ENCODE results near the gene DNASE1. TPM values are rescaled to one million over a fixed set of nuclear protein-coding genes. Genes with fewer than 3 reads are reported as not detected.

DNASE1 gene
- total and polyA plus RNA-seq, 12 donors: 3.1 to 35.1 (median 10.9) TPM

- no peak overlapping the region for H3K4me3 ChIP-seq
- H3K9me3 ChIP-seq (replicated peaks in 1 of 3): no peaks in the 10 kb centered on the region
- TF ChIP-seq POLR2A (IDR thresholded peaks at IDR 0.05): no peak
- TF ChIP-seq CTCF (IDR thresholded peaks at IDR 0.05): no peak
- no peak for DNase-seq
- peaks cover 0 to 51% of the 10 kb centered on the region in 2 donors for H3K36me3 ChIP-seq (replicated peaks in 1 of 2)
- 87 to 98% (median 92%) methylated on average over 8 to 13 of the region's 13 CpGs for WGBS, 4 donors
- intact Hi-C loops (cut with DNase I): no loop called here
- H3K27ac ChIP-seq: no peak overlapping the region
- no peaks in the 10 kb centered on the region for H3K27me3 ChIP-seq
- no peaks in the 10 kb centered on the region for H3K4me1 ChIP-seq (replicated peaks in 1 of 2)
These were observed 19.3 kb downstream of the DNASE1 start for GRCh38 chr16:3673676-3674377.

- no peak for TF ChIP-seq CTCF (IDR thresholded peaks at IDR 0.05)
- no peak for TF ChIP-seq POLR2A (IDR thresholded peaks at IDR 0.05)
- no peak for DNase-seq
- Histone ChIP-seq H3K27ac (no peak overlapping the region), H3K27me3 (no peaks in the 10 kb centered on the region), H3K36me3 (replicated peaks in 1 of 2) (peaks cover 0 to 59% of the 10 kb centered on the region in 2 donors), H3K4me1 (replicated peaks in 1 of 2) (no peaks in the 10 kb centered on the region), H3K9me3 (replicated peaks in 1 of 3) (no peaks in the 10 kb centered on the region), H3K4me3 (no peak overlapping the region)
- intact Hi-C loops (cut with DNase I): no loop called here
- WGBS, 4 donors: 91 to 95% (median 93%) methylated on average over 25 to 34 of the region's 34 CpGs
These were observed 20.2 kb downstream of the DNASE1 start for GRCh38 chr16:3674513-3675295.

GRCh38 chr16:3675601-3676130 lies 21.2 kb downstream of the DNASE1 start:
- DNase-seq: no peak
- Histone ChIP-seq H3K36me3 (replicated peaks in 1 of 2) (peaks cover 0 to 66% of the 10 kb centered on the region in 2 donors), H3K4me1 (replicated peaks in 1 of 2) (no peaks in the 10 kb centered on the region), H3K27ac (no peak overlapping the region), H3K27me3 (no peaks in the 10 kb centered on the region), H3K9me3 (replicated peaks in 1 of 3) (no peaks in the 10 kb centered on the region), H3K4me3 (no peak overlapping the region)
- intact Hi-C loops (cut with DNase I): no loop called here
- no peak for TF ChIP-seq POLR2A (IDR thresholded peaks at IDR 0.05)
- TF ChIP-seq CTCF (IDR thresholded peaks at IDR 0.05): no peak
- WGBS, 4 donors: 84 to 100% (median 89%) methylated on average over 4 to 24 of the region's 24 CpGs

- no peak for DNase-seq
- Histone ChIP-seq H3K9me3 (replicated peaks in 1 of 3) (no peaks in the 10 kb centered on the region), H3K27ac (no peak overlapping the region), H3K36me3 (replicated peaks in 1 of 2) (peaks cover 0 to 54% of the 10 kb centered on the region in 2 donors), H3K4me3 (no peak overlapping the region), H3K27me3 (no peaks in the 10 kb centered on the region), H3K4me1 (replicated peaks in 1 of 2) (no peaks in the 10 kb centered on the region)
- no peak for TF ChIP-seq CTCF (IDR thresholded peaks at IDR 0.05)
- TF ChIP-seq POLR2A (IDR thresholded peaks at IDR 0.05): no peak
- intact Hi-C loops (cut with DNase I): no loop called here
- 85 to 95% (median 93%) methylated on average over 11 of the region's 11 CpGs for WGBS, 4 donors
These were observed 23.5 kb downstream of the DNASE1 start for GRCh38 chr16:3677994-3678393.

Data from adrenal gland (tissue), 12 donors.